Epithelial cell of proximal tubule (primary cell): ENCODE results near the gene EPHB1. TPM values are rescaled to one million over a fixed set of nuclear protein-coding genes. Genes with fewer than 3 reads are reported as not detected.
"Not testable (repeated sequence)": the region's sequence is repeated elsewhere in the genome, so short reads cannot be mapped to it uniquely, and the experiment has no call there.

Experiments
- DNase-seq: peaks from one replicate; pipeline ENCODE4 v3.0.0-alpha.2; 2011; ENCODE audit warnings: low read depth
- H3K4me3 ChIP-seq: 2 replicates; pipeline ENCODE4 v1.5.1; 2011; ENCODE audit warnings: low read depth, mild to moderate bottlenecking, low read length
- CTCF ChIP-seq: conservative IDR thresholded peaks from 2 replicates; pipeline ENCODE4 v1.5.1; 2012; ENCODE audit warnings: low read depth, mild to moderate bottlenecking, low read length
- total RNA-seq: library from RNA; depleted of rRNA; stranded (reverse); fragments of >200 nt; gene quantifications from 2 replicates; pipeline ENCODE4 v1.2.3, GENCODE V29; 2015

Gene EPHB1
- total RNA-seq, 1 donor from 2014 or later, result 1.6 TPM

GRCh38 chr3:135018149-135018923 lies 223.3 kb downstream of the EPHB1 start:
- TF ChIP-seq CTCF, result no peak
- H3K4me3 ChIP-seq, result no peak overlapping the region
- DNase-seq, result no peak

- TF ChIP-seq CTCF, result no peak
- no peak overlapping the region for H3K4me3 ChIP-seq
- DNase-seq, result no peak
Observed at GRCh38 chr3:135020181-135020580, 225.1 kb downstream of the EPHB1 start.

- no peak for TF ChIP-seq CTCF
- no peak for DNase-seq
- no peak overlapping the region for H3K4me3 ChIP-seq
Observed at GRCh38 chr3:135023996-135024658, 229.1 kb downstream of the EPHB1 start.

GRCh38 chr3:135030768-135031615 lies 235.9 kb downstream of the EPHB1 start:
- DNase-seq, result not testable (repeated sequence)
- peak overlapping the region; percentile 47 for H3K4me3 ChIP-seq

- DNase-seq, result no peak
- H3K4me3 ChIP-seq, result no peak overlapping the region
- TF ChIP-seq CTCF, result no peak
Observed at GRCh38 chr3:135033737-135034136, 238.7 kb downstream of the EPHB1 start.

- H3K4me3 ChIP-seq, result no peak overlapping the region
- TF ChIP-seq CTCF, result no peak
- DNase-seq, result peak; percentile 9
Observed at GRCh38 chr3:135034291-135034768, 239.3 kb downstream of the EPHB1 start.

- no peak overlapping the region for H3K4me3 ChIP-seq
- TF ChIP-seq CTCF, result no peak
- peak; percentile 7 for DNase-seq
Observed at GRCh38 chr3:135034891-135035440, 239.9 kb downstream of the EPHB1 start.
